ENCODE results near the gene ADAM22.

ADAM22 gene

GRCh38 chr7:87968021-87968420 lies 34.0 kb downstream of the ADAM22 start:
- H3K4me3 ChIP-seq (ENCODE audit: low read length) = no peak overlapping the region

GRCh38 chr7:87982116-87982515 lies 48.1 kb downstream of the ADAM22 start:
- Histone ChIP-seq H3K36me3 (ENCODE audit: control insufficient read depth, insufficient read depth, low read length) (no peaks in the 10 kb centered on the region), H3K27me3 (ENCODE audit: control insufficient read depth, insufficient read depth, low read length) (no peaks in the 10 kb centered on the region), H3K9me3 (ENCODE audit: control insufficient read depth, low read length) (no peaks in the 10 kb centered on the region), H3K4me3 (ENCODE audit: low read length) (no peak overlapping the region), H3K4me1 (ENCODE audit: control insufficient read depth, insufficient read depth, low read length) (no peaks in the 10 kb centered on the region), H3K9ac (ENCODE audit: low read length) (no peak overlapping the region)

More at GRCh38 chr7:87968021-87968420, 34.0 kb downstream of the ADAM22 start:
- no peak overlapping the region for H3K9ac ChIP-seq (ENCODE audit: low read length)
- H3K4me1 ChIP-seq (ENCODE audit: control insufficient read depth, insufficient read depth, low read length) = no peaks in the 10 kb centered on the region
- no peaks in the 10 kb centered on the region for H3K9me3 ChIP-seq (ENCODE audit: control insufficient read depth, low read length)
- H3K36me3 ChIP-seq (ENCODE audit: control insufficient read depth, insufficient read depth, low read length) = no peaks in the 10 kb centered on the region
- no peaks in the 10 kb centered on the region for H3K27me3 ChIP-seq (ENCODE audit: control insufficient read depth, insufficient read depth, low read length)

GRCh38 chr7:87984088-87984487 lies 50.0 kb downstream of the ADAM22 start:
- Histone ChIP-seq H3K4me3 (ENCODE audit: low read length) (no peak overlapping the region), H3K27me3 (ENCODE audit: control insufficient read depth, insufficient read depth, low read length) (no peaks in the 10 kb centered on the region), H3K36me3 (ENCODE audit: control insufficient read depth, insufficient read depth, low read length) (no peaks in the 10 kb centered on the region), H3K4me1 (ENCODE audit: control insufficient read depth, insufficient read depth, low read length) (no peaks in the 10 kb centered on the region), H3K9ac (ENCODE audit: low read length) (no peak overlapping the region), H3K9me3 (ENCODE audit: control insufficient read depth, low read length) (no peaks in the 10 kb centered on the region)

- Histone ChIP-seq H3K36me3 (ENCODE audit: control insufficient read depth, insufficient read depth, low read length) (no peaks in the 10 kb centered on the region), H3K9ac (ENCODE audit: low read length) (no peak overlapping the region), H3K27me3 (ENCODE audit: control insufficient read depth, insufficient read depth, low read length) (no peaks in the 10 kb centered on the region), H3K4me3 (ENCODE audit: low read length) (no peak overlapping the region), H3K9me3 (ENCODE audit: control insufficient read depth, low read length) (no peaks in the 10 kb centered on the region), H3K4me1 (ENCODE audit: control insufficient read depth, insufficient read depth, low read length) (no peaks in the 10 kb centered on the region)
Measured at GRCh38 chr7:87993269-87993668, 59.2 kb downstream of the ADAM22 start.

GRCh38 chr7:87999261-87999660 lies 65.2 kb downstream of the ADAM22 start:
- no peak overlapping the region for H3K4me3 ChIP-seq (ENCODE audit: low read length)
- no peaks in the 10 kb centered on the region for H3K36me3 ChIP-seq (ENCODE audit: control insufficient read depth, insufficient read depth, low read length)
- no peaks in the 10 kb centered on the region for H3K9me3 ChIP-seq (ENCODE audit: control insufficient read depth, low read length)
- no peaks in the 10 kb centered on the region for H3K4me1 ChIP-seq (ENCODE audit: control insufficient read depth, insufficient read depth, low read length)
- H3K9ac ChIP-seq (ENCODE audit: low read length) = no peak overlapping the region
- H3K27me3 ChIP-seq (ENCODE audit: control insufficient read depth, insufficient read depth, low read length) = no peaks in the 10 kb centered on the region

GRCh38 chr7:88001744-88002530 lies 67.9 kb downstream of the ADAM22 start:
- Histone ChIP-seq H3K36me3 (ENCODE audit: control insufficient read depth, insufficient read depth, low read length) (no peaks in the 10 kb centered on the region), H3K9ac (ENCODE audit: low read length) (no peak overlapping the region)

GRCh38 chr7:88002617-88003016 lies 68.6 kb downstream of the ADAM22 start:
- Histone ChIP-seq H3K4me1 (ENCODE audit: control insufficient read depth, insufficient read depth, low read length) (no peaks in the 10 kb centered on the region), H3K36me3 (ENCODE audit: control insufficient read depth, insufficient read depth, low read length) (no peaks in the 10 kb centered on the region), H3K9ac (ENCODE audit: low read length) (no peak overlapping the region), H3K9me3 (ENCODE audit: control insufficient read depth, low read length) (no peaks in the 10 kb centered on the region), H3K4me3 (ENCODE audit: low read length) (no peak overlapping the region), H3K27me3 (ENCODE audit: control insufficient read depth, insufficient read depth, low read length) (no peaks in the 10 kb centered on the region)

More at GRCh38 chr7:88001744-88002530, 67.9 kb downstream of the ADAM22 start:
- H3K4me3 ChIP-seq (ENCODE audit: low read length) = no peak overlapping the region
- H3K27me3 ChIP-seq (ENCODE audit: control insufficient read depth, insufficient read depth, low read length) = no peaks in the 10 kb centered on the region
- H3K9me3 ChIP-seq (ENCODE audit: control insufficient read depth, low read length) = no peaks in the 10 kb centered on the region
- H3K4me1 ChIP-seq (ENCODE audit: control insufficient read depth, insufficient read depth, low read length) = no peaks in the 10 kb centered on the region

GRCh38 chr7:88003581-88003980 lies 69.5 kb downstream of the ADAM22 start:
- H3K9ac ChIP-seq (ENCODE audit: low read length) = no peak overlapping the region

DNA sequence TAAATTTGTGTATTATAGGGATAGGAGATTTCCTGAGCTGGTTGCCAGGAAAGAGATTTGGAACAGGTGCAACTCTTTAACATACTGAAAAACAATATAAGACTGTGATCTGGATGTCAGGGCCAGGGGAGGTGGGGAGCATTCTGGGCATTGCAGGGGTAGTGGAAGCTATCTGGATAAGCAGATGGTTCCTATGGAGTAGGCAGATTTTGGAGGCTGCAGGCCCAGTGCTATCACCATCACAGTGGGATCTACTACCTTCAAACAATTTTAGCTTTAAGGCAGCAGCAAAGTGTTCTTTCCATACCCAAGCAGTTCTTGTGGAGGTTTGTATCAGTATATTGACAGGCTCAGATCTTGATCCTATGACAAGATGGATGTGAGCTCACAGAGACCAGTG lies 71.1 kb downstream of the ADAM22 start:
- Histone ChIP-seq H3K9me3 (ENCODE audit: control insufficient read depth, low read length) (no peaks in the 10 kb centered on the region), H3K4me1 (ENCODE audit: control insufficient read depth, insufficient read depth, low read length) (no peaks in the 10 kb centered on the region), H3K27me3 (ENCODE audit: control insufficient read depth, insufficient read depth, low read length) (no peaks in the 10 kb centered on the region), H3K9ac (ENCODE audit: low read length) (no peak overlapping the region), H3K4me3 (ENCODE audit: low read length) (no peak overlapping the region), H3K36me3 (ENCODE audit: control insufficient read depth, insufficient read depth, low read length) (no peaks in the 10 kb centered on the region)

More at GRCh38 chr7:88003581-88003980, 69.5 kb downstream of the ADAM22 start:
- no peaks in the 10 kb centered on the region for H3K9me3 ChIP-seq (ENCODE audit: control insufficient read depth, low read length)
- no peaks in the 10 kb centered on the region for H3K27me3 ChIP-seq (ENCODE audit: control insufficient read depth, insufficient read depth, low read length)
- no peaks in the 10 kb centered on the region for H3K36me3 ChIP-seq (ENCODE audit: control insufficient read depth, insufficient read depth, low read length)
- H3K4me1 ChIP-seq (ENCODE audit: control insufficient read depth, insufficient read depth, low read length) = no peaks in the 10 kb centered on the region
- H3K4me3 ChIP-seq (ENCODE audit: low read length) = no peak overlapping the region

- no peak overlapping the region for H3K9ac ChIP-seq (ENCODE audit: low read length)
- no peaks in the 10 kb centered on the region for H3K9me3 ChIP-seq (ENCODE audit: control insufficient read depth, low read length)
- H3K27me3 ChIP-seq (ENCODE audit: control insufficient read depth, insufficient read depth, low read length) = no peaks in the 10 kb centered on the region
- H3K36me3 ChIP-seq (ENCODE audit: control insufficient read depth, insufficient read depth, low read length) = no peaks in the 10 kb centered on the region
- H3K4me3 ChIP-seq (ENCODE audit: low read length) = no peak overlapping the region
- no peaks in the 10 kb centered on the region for H3K4me1 ChIP-seq (ENCODE audit: control insufficient read depth, insufficient read depth, low read length)
Measured at GRCh38 chr7:88009651-88010050, 75.6 kb downstream of the ADAM22 start.

GRCh38 chr7:88012086-88012485 lies 78.0 kb downstream of the ADAM22 start:
- no peaks in the 10 kb centered on the region for H3K4me1 ChIP-seq (ENCODE audit: control insufficient read depth, insufficient read depth, low read length)
- no peak overlapping the region for H3K4me3 ChIP-seq (ENCODE audit: low read length)
- no peaks in the 10 kb centered on the region for H3K27me3 ChIP-seq (ENCODE audit: control insufficient read depth, insufficient read depth, low read length)
- H3K9me3 ChIP-seq (ENCODE audit: control insufficient read depth, low read length) = no peaks in the 10 kb centered on the region
- no peaks in the 10 kb centered on the region for H3K36me3 ChIP-seq (ENCODE audit: control insufficient read depth, insufficient read depth, low read length)
- no peak overlapping the region for H3K9ac ChIP-seq (ENCODE audit: low read length)

GRCh38 chr7:88013981-88014380 lies 79.9 kb downstream of the ADAM22 start:
- H3K4me1 ChIP-seq (ENCODE audit: control insufficient read depth, insufficient read depth, low read length) = no peaks in the 10 kb centered on the region
- no peak overlapping the region for H3K4me3 ChIP-seq (ENCODE audit: low read length)
- no peaks in the 10 kb centered on the region for H3K9me3 ChIP-seq (ENCODE audit: control insufficient read depth, low read length)
- no peak overlapping the region for H3K9ac ChIP-seq (ENCODE audit: low read length)
- H3K36me3 ChIP-seq (ENCODE audit: control insufficient read depth, insufficient read depth, low read length) = no peaks in the 10 kb centered on the region
- no peaks in the 10 kb centered on the region for H3K27me3 ChIP-seq (ENCODE audit: control insufficient read depth, insufficient read depth, low read length)

Measured in mucosa of stomach (tissue), 1 donor.